DND-41 (cell line): ENCODE results near the gene MSH5.

Experiments
- CTCF ChIP-seq: IDR thresholded peaks from 2 replicates; pipeline ENCODE4 v1.5.1; 2012; ENCODE audit warnings: borderline replicate concordance, low read length, moderate library complexity, mild to moderate bottlenecking; ENCODE audit not compliant: poor library complexity, severe bottlenecking; ENCODE audit errors: extremely low read depth
- EZH2 ChIP-seq: IDR thresholded peaks from 3 replicates; pipeline ENCODE4 v1.6.1; 2012; ENCODE audit warnings: borderline replicate concordance, low read depth, mild to moderate bottlenecking, moderate library complexity, low read length, inconsistent platforms; ENCODE audit not compliant: severe bottlenecking

- TF ChIP-seq EZH2 (no peak), CTCF (no peak)
Observed at GRCh38 chr6:31734821-31735406, 4.9 kb upstream of the MSH5 start.
